ENCODE results near the gene MSI2. TPM values are rescaled to one million over a fixed set of nuclear protein-coding genes. Genes with fewer than 3 reads are reported as not detected.

The MSI2 gene
- total and polyA plus RNA-seq, 7 donors = 37.6 to 133 (median 87.1) TPM

DNA sequence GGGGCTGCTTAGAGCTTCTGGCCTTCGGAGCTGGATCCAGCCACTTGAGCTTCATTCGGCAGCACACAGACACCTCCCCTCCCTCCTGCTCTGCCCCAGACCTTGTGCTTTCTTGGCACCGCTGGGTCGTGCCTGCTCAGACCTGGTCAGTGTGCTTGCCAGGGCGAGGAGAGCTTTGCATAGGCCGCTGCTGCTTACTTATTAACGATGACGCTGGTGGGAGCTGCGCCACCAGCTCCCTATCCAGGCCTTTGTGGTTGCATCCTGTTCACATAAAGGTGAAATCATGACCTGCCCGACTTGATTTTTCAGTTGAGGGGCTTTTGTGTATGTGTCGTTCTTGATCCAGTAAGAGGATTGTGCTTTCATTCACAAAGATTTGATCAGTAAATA is 101.1 kb downstream of the MSI2 start:
- peak overlapping the region; percentile 82 for H3K27ac ChIP-seq
- H3K4me1 ChIP-seq = peaks cover 63% of the 10 kb centered on the region
- H3K27me3 ChIP-seq (ENCODE audit: insufficient read depth in 3 of 3, low read length in 2 of 3) = no peaks in the 10 kb centered on the region
- no peaks in the 10 kb centered on the region for H3K9me3 ChIP-seq
- peak; percentile 51 to 86 for DNase-seq
- peak overlapping the region; percentile 40 for H3K4me3 ChIP-seq
- ATAC-seq = peak; percentile 85 to 98 (median 90)
- WGBS, 3 donors = 31 to 47% (median 37%) methylated on average over 11 of the region's 11 CpGs
- TF ChIP-seq, protein P1, sequence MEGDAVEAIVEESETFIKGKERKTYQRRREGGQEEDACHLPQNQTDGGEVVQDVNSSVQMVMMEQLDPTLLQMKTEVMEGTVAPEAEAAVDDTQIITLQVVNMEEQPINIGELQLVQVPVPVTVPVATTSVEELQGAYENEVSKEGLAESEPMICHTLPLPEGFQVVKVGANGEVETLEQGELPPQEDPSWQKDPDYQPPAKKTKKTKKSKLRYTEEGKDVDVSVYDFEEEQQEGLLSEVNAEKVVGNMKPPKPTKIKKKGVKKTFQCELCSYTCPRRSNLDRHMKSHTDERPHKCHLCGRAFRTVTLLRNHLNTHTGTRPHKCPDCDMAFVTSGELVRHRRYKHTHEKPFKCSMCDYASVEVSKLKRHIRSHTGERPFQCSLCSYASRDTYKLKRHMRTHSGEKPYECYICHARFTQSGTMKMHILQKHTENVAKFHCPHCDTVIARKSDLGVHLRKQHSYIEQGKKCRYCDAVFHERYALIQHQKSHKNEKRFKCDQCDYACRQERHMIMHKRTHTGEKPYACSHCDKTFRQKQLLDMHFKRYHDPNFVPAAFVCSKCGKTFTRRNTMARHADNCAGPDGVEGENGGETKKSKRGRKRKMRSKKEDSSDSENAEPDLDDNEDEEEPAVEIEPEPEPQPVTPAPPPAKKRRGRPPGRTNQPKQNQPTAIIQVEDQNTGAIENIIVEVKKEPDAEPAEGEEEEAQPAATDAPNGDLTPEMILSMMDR (IDR thresholded peaks at IDR 0.05) = no peak
- H3K36me3 ChIP-seq (ENCODE audit: insufficient read depth in 1 of 2, low read depth in 1 of 2) = no peaks in the 10 kb centered on the region
- intact Hi-C loops (cut with DNase I) = no loop called here

DNA sequence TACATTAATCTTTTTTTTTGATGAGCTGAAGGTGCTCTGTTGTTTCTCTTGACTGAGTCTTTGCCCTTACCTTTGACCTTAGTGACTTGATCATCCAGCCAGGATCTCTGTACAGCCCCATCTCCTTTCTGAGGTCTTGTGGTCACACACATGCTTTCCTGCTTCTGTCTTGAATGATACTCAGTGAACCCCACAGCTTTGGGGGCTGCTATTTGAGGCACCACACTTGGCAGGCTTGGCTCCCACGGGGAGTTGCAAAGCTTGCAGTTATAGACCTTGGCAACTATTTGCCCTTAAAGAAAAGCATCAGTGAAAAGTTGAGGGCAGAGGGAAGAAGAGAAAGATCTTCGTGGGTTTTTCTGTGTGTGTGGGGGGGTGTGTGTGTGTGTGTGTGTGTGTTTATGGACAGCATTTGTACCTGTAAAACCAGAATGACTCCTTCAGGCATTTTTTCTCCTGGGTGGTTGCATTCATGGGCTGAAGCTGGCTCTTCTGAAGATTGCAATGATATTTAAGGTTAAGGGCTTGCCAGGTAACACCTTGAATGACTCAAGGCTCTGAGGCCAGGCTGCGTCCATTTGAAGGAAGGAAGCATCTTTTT is 101.6 kb downstream of the MSI2 start:
- intact Hi-C loops (cut with DNase I) = no loop called here

DNA sequence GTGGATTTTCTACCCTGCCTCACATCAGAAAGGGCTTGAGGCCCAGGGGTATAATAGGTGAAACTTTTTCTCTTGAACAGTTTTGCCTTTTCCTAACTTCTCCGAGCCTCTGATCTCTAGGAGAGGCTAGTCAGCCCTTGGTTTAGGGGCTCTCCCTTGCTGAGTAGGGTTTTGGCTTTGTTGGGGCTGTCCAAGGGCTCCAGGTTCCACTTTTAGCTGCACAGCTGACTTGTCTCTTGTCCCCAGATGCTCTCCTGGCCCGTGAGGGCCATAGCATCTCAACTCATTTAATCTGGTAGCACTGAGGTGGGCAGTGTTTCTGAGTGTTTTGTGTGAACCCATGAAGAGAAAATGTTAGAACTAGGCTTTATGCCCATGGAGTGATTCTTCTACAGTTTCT is 103.9 kb downstream of the MSI2 start:
- H3K36me3 ChIP-seq (ENCODE audit: insufficient read depth in 1 of 2, low read depth in 1 of 2) = no peaks in the 10 kb centered on the region
- H3K9me3 ChIP-seq = no peaks in the 10 kb centered on the region
- intact Hi-C loops (cut with DNase I) = no loop called here
- no peak overlapping the region for H3K4me3 ChIP-seq
- H3K27ac ChIP-seq = peak overlapping the region; percentile 82
- ATAC-seq = peak in 2 of 4 donors; percentile 56 to 69
- peaks cover 68% of the 10 kb centered on the region for H3K4me1 ChIP-seq
- TF ChIP-seq, protein P1 (IDR thresholded peaks at IDR 0.05) = no peak
- WGBS, 3 donors = 26 to 34% (median 29%) methylated on average over 2 of the region's 2 CpGs
- no peaks in the 10 kb centered on the region for H3K27me3 ChIP-seq (ENCODE audit: insufficient read depth in 3 of 3, low read length in 2 of 3)
- DNase-seq = no peak

More for the DNA sequence above, 101.6 kb downstream of the MSI2 start:
- TF ChIP-seq, protein P1 (IDR thresholded peaks at IDR 0.05) = no peak
- H3K9me3 ChIP-seq = no peaks in the 10 kb centered on the region
- peaks cover 64% of the 10 kb centered on the region for H3K4me1 ChIP-seq
- no peak for DNase-seq
- ATAC-seq = no peak
- peak overlapping the region; percentile 82 for H3K27ac ChIP-seq
- no peaks in the 10 kb centered on the region for H3K27me3 ChIP-seq (ENCODE audit: insufficient read depth in 3 of 3, low read length in 2 of 3)
- WGBS, 3 donors = 49 to 65% (median 56%) methylated on average over 3 of the region's 3 CpGs
- no peaks in the 10 kb centered on the region for H3K36me3 ChIP-seq (ENCODE audit: insufficient read depth in 1 of 2, low read depth in 1 of 2)
- H3K4me3 ChIP-seq = no peak overlapping the region

DNA sequence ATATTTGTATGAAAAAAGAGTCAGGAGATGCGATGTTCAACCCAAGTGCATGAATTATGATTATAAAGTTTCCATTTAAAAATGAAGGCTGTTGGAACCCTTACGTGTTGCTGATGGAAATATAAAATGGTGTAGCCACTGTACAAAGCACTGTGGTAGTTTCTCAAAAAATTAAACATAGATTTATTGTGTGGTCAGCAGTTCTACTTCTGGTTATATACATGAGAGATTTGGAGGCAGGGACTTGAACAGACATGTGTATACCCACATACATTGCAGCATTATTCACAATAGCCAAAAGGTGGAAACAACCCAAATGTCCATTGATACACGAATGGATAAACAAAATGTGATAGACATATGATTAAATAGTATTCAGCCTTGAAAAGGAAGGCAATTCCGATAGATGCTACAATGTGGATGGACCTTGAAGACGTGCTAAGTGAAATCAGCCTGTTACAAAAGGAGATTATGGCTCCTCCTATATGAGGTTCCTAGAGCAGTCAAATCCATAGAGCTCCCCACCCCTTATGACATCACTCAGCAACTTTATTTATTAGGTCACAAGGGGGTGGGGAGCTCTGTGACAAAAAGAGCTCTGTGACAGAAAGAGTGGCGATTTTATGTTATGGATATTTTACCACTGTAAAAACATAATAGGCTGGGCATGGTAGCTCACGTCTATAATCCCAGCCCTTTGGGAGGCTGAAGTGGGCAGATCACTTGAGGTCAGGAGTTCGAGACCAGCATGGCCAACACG is 106.7 kb downstream of the MSI2 start:
- Histone ChIP-seq H3K27me3 (ENCODE audit: insufficient read depth in 3 of 3, low read length in 2 of 3) (no peaks in the 10 kb centered on the region), H3K27ac (peak overlapping the region; percentile 93), H3K4me1 (peaks cover 84% of the 10 kb centered on the region), H3K4me3 (no peak overlapping the region), H3K36me3 (ENCODE audit: insufficient read depth in 1 of 2, low read depth in 1 of 2) (no peaks in the 10 kb centered on the region), H3K9me3 (no peaks in the 10 kb centered on the region)
- intact Hi-C loops (cut with DNase I) = no loop called here
- DNase-seq = no peak
- ATAC-seq = no peak
- TF ChIP-seq, protein P1 (IDR thresholded peaks at IDR 0.05) = no peak
- WGBS, 3 donors = 91 to 97% (median 92%) methylated on average over 9 of the region's 9 CpGs

All from psoas muscle (tissue), 8 donors.